Testis (tissue), 2 donors: ENCODE measurements around the gene SMIM23.

Experiments
- POLR2A ChIP-seq: fragments of 450-650 bp; IDR thresholded peaks from one replicate; pipeline ENCODE4 v1.6.1; 2017; ENCODE audit warnings: antibody characterized with exemption, mild to moderate bottlenecking, moderate library complexity
- TF ChIP-seq, protein P1 (sequence below), 3 experiments: fragments of 450-650 bp in 2 of 3; fragments of 200-600 bp in 1 of 3; sonication (generic) in 1 of 3; IDR thresholded peaks; one replicate each; pipeline ENCODE4 v1.5.1; 2016 to 2019; ENCODE audit warnings: antibody characterized with exemption in 3 of 3, mild to moderate bottlenecking in 2 of 3, moderate library complexity in 1 of 3

DNA sequence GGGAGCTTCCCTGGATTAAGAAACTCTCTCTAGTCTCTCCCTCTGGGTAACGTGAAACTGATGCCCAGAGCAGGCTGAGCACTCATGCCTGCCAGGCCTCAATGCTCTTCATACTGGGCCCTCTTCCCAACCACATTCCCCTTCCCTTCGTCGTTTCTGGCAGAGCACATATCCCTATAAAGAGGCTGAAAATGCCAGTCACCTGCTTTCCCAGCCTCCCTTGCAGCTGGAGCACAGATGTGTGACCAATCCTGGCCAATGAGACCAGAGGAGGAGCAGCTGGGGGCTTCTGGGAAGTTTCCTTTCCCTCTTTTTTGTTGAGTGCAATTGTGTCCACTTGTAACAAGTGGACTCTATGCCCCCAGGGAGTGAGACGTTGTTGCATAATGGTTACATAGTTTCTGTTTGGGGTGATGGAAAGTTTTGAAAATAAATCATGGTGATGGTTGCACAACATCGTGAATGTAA lies 30.2 kb upstream of the SMIM23 start:
- TF ChIP-seq, protein P1, sequence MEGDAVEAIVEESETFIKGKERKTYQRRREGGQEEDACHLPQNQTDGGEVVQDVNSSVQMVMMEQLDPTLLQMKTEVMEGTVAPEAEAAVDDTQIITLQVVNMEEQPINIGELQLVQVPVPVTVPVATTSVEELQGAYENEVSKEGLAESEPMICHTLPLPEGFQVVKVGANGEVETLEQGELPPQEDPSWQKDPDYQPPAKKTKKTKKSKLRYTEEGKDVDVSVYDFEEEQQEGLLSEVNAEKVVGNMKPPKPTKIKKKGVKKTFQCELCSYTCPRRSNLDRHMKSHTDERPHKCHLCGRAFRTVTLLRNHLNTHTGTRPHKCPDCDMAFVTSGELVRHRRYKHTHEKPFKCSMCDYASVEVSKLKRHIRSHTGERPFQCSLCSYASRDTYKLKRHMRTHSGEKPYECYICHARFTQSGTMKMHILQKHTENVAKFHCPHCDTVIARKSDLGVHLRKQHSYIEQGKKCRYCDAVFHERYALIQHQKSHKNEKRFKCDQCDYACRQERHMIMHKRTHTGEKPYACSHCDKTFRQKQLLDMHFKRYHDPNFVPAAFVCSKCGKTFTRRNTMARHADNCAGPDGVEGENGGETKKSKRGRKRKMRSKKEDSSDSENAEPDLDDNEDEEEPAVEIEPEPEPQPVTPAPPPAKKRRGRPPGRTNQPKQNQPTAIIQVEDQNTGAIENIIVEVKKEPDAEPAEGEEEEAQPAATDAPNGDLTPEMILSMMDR (IDR thresholded peaks at IDR 0.05) = no peak
- TF ChIP-seq POLR2A = no peak
